NCI-H69 (cell line): ENCODE data around the gene SLC26A8.

Experiments used
- DNase-seq: peaks from one replicate; lab custom pipeline; 2025; lab: John Stamatoyannopoulos, UW

The SLC26A8 gene, protein sequence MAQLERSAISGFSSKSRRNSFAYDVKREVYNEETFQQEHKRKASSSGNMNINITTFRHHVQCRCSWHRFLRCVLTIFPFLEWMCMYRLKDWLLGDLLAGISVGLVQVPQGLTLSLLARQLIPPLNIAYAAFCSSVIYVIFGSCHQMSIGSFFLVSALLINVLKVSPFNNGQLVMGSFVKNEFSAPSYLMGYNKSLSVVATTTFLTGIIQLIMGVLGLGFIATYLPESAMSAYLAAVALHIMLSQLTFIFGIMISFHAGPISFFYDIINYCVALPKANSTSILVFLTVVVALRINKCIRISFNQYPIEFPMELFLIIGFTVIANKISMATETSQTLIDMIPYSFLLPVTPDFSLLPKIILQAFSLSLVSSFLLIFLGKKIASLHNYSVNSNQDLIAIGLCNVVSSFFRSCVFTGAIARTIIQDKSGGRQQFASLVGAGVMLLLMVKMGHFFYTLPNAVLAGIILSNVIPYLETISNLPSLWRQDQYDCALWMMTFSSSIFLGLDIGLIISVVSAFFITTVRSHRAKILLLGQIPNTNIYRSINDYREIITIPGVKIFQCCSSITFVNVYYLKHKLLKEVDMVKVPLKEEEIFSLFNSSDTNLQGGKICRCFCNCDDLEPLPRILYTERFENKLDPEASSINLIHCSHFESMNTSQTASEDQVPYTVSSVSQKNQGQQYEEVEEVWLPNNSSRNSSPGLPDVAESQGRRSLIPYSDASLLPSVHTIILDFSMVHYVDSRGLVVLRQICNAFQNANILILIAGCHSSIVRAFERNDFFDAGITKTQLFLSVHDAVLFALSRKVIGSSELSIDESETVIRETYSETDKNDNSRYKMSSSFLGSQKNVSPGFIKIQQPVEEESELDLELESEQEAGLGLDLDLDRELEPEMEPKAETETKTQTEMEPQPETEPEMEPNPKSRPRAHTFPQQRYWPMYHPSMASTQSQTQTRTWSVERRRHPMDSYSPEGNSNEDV

DNA sequence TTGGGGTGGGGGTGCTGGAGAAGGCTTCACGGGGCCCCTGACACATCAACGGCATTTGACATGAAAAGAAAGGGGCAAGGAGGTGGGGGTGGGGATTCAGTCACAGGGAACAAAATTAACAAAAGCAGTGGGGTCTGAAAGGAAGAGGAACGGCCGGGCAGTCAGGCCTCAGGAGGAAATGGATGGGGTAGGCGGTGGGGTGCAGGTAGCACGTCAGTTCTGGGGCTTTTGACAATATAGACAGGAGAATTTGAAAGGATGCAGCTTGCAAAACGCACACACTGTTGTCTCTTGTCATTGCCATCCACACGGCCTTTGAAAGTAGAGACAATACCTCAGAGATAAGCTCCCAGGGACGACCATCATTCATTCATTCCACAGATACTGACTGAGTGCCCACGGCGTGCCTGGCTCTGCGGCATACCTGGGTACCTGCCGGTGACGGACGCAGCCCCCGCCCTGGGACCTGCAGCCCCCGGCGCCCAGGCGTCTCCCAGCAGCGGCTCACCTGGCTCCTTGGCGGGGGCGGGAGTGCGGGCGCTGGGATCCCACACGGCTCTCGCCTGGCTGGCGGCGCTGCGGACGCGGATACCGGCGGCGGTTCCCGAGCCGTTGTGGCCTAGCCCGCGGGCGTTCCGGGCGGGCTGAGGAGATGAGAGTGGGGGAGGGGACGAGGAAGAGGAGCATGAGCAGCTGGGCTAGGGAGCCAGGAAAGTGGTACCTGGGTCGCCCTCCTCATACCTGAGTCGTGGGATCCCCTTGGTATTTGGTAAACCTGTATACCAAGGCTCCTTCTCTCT is at the start of gene SLC26A8:
SLC26A8 (minus strand) TSS at position 646 of the 800 bp plus-strand sequence. CDS start 4,934 bp downstream, outside the sequence.
- DNase-seq, result peak; percentile 72

DNA sequence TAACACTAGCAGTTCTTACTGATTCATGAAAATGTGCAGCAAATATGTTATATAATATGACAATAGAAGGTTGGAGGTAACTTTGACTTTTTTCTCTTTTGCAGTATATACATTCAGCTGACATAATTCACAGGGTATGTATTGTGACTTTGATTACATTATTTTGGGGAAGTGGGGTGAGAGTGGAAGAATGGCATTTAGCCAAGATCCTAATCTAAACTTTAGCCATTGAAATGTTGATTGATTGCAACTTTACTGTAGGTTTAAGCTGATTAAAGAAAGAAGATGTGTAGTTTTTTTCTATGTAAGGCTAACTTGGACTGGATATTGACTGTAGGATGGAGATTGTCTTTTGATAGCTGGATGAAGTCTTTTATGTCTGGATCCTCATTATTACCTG is 49.1 kb upstream of the SLC26A8 start:
- no peak for DNase-seq

DNA sequence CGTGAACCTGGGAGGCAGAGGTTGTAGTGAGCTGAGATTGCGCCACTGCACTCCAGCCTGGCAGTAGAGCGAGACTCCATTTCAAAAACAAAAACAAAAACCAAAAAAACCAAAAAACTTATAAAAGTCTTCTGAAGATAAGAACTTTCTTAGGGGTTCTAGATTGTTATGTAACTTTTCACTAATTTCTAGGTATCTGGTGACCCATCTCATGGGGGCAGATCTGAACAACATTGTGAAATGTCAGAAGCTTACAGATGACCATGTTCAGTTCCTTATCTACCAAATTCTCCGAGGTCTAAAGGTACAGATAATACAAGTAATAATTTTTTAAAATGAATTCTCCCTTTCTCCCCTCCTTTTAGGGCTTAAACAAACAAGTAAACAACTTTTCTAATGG is 48.2 kb upstream of the SLC26A8 start:
- no peak for DNase-seq

DNA sequence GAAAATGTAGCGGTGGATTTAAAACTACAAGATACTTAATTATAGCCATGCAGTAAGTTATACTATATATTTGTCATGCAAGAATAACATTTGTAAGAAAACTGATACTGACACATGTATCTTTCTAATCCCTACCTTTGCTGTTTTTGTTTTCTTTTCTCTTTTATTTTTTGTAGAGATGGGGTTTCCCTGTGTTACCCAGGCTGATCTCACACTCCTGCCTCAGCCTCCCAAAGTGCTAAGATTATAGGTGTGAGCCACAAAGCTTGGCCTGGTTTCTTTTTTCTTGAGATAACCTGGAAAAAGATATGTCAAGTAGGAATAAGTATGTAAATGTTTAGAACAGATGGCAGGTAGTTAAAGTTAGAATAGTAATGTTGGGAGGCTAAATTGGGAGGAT is 47.3 kb upstream of the SLC26A8 start:
- DNase-seq, result no peak

DNA sequence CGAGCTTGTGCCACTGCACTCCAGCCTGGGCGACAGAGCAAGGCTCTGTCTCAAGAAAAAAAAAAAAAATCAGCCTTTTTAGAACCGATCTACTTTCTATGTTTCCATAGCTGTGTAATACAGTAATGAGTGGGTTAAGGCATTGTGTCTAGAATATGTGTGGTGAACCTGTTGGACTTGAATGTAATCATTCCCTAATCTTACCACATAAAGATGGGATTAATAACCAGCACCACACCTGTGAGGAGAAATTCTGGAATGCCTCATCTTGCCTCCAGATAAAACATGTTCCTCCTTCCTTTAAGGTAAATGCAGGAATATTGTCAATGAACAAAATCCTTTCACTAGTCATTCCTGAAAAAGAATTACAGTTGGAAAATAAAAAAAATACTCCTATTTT is 46.8 kb upstream of the SLC26A8 start:
- DNase-seq, result no peak

DNA sequence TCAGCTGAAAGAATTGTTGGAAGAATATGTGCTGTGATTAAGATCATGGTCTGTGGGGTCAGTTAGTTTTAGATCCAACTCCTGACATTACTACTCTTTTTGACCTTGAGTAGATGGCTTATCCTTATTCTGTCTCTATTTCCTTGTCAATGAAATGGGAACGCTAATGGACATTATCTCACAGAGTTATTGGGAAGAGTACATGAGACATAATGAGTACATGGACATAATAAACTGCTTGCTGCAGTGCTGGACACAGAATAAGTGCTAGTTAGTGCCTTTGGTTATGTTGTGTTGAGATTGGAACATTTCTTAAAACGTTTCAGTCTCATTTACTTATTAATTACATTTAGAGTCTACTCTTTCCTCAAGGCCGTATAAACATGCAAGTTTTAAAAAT is 45.8 kb upstream of the SLC26A8 start:
- DNase-seq, result no peak

DNA sequence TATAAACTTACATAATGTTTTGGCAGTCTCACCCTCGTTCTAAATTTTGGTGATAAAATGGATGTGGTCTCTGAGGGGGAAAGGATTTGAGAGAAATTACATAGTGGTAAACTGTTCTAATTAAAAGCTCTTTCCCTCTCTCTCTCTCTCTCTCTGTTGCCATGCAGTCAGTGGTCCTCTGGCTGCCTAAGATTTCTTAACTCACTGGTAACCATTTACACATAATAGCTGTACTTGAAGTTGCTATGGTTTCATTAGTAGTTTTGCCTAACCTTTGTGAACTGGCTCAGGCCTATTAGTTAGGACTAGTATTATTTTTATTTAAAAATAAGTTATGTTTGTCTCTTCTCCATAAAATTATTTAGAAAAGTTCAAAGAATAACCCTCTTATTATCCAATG is 45.1 kb upstream of the SLC26A8 start:
- no peak for DNase-seq

DNA sequence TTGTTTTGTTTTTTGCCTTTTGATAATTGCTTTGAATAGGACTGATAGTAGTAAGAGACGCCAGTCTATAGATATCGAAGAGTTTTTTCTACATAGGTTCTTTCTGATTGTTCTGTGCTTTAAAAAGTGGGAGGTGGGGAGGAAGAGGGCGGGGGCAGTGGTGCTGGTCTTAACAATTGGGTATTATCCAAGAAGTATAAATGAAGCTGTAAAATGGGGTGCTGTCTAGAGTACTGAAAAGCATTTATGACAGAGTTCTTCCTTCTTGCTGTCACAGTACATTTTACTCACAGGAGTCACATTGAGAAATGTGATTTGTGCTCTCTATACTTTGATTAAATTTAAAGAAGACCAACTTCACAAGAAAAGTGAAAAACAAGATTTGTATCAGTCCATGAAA is 44.1 kb upstream of the SLC26A8 start:
- no peak for DNase-seq

DNA sequence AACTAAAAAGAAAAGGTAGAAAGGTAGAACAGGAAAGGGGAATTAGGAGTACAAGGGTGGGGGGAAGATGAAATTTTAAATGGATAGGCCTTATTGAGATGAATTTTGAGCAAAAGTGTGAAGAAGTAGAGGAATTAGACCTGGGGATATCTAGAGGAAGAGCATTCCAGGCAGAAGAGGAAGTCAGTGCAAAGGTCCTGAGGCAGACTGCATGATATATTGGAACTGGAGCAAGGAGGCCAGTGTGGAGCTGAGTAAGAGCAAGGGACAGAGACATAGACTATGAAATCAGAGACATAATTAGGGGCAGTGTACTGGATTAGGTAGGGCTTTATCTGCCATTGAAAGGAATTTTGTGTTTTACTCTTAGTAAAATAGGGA is 43.6 kb upstream of the SLC26A8 start:
- DNase-seq, result no peak

DNA sequence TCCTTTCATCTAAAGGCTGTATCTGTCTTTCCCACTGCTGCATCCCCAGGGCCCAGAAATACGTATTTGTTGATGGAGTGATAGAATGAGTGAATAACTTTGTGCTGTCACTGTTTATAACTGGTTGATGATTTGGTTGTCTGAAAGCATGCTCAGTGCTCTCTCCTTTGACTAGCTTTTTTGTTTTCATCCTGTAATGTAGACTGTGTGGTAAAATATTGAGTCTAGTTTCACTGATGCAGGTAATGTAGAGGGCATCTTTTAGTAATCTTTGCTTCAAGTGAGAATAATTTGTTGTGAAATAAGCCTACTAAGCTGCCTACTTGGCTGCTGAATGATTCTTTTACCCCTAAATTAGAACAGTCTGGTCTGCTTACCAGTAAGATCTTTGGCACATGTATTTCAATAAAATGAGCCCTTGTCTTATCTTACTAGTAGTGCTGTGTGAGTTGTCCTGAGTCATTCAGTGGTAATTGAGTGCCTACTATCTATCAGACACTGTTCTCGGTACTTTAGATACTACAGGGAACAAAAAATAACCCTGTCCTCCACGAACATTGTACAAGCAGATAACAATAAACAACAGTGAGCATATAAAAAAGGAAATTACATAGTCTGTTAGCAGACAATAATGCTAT is 43.1 kb upstream of the SLC26A8 start:
- DNase-seq, result no peak

DNA sequence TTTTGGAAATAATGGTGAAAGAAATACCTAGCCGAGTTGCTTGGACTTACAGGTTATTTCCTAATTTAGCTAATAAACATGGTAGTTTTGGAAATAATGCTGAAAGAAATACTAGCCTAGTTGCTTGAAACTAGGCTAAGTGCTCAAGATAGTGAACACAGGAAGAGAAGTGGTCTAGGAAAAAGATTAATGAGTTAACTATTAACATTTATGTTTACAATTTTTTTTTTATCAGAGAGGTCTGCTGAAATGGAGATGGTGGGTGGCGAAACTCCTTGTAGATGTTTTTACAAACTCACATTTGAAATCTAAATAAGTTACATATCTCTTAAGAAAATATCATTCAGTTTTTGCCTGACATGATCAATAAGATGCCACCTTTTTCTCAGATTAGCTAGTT is 42.4 kb upstream of the SLC26A8 start:
- DNase-seq, result no peak

DNA sequence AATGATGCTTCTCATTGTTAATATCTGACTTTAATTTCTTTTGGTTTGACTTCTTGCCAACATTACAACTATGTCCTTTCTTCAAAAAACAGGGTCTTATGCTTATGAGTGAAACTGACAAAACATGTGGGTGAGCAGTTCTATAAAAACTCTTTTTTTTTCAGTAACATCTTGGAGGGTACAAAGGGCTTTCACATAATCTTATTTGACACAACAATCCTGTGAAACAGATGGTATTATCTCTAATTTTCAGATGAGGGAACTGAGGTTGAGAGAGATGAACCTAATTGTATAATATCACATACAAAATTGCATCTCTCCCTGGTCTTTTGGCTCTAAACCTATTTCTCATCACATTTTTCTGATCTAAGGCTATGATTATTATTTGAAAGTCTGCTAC is 41.5 kb upstream of the SLC26A8 start:
- no peak for DNase-seq

DNA sequence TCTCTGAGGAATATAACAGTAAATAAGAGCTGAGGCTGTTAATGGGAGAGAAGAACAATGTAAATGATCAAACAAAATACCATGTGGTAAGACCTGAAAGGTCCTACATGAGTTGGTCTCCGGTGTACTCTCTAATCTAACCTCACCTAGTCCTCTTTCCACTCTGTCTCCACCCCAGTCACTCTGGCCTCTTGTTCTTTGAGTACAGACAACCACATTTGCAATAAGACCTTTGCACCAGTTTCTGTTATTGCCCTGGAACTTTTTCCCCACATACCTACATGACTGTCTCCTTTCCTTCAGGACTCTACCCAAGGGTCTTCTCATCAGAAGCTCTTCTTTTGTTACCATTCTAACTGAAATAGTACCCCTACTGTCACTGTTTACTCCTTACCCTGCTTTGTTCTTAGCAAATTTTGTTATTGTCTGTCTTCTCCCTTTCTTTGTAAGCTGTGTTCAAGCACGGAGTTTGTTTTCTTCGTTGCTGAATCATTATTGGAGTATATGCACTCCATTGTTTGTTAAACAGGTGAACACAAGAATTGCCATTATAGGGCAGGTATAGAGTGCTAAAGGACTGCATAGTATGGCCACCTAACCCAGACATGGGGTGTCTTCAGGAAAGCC is 40.4 kb upstream of the SLC26A8 start:
- no peak for DNase-seq

DNA sequence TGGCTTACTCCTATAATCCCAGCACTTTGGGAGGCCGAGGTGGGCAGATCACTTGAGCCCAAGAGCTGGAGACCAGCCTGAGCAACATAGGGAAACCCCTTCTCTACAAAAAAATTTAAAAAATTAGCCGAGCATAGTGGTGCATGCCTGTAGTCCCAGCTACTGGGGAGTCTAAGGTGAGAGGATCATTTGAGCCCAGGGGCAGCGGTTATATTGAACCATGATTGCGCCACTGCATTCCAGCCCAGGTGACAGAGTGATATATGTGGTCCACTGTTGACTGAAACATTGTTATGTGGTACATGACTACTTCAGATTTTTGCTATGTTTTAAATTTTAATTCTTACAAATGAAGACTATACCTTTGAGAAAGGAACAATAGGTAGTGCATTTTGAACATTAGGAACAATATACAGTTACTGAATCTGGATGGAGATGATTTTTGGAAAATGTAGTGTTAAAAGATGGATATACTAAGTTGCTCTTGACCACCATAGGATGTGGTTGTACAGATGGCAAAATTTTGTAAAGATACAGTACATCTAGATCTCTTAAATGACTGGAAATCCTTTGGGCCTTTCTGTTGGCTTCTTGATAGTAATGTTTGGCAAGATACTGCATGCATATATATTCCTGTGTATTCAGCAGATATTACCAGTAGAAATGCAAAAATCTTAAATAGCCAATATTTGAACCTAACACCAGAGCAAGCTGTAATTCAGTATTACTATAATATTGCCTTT is 39.0 kb upstream of the SLC26A8 start:
- DNase-seq, result no peak

DNA sequence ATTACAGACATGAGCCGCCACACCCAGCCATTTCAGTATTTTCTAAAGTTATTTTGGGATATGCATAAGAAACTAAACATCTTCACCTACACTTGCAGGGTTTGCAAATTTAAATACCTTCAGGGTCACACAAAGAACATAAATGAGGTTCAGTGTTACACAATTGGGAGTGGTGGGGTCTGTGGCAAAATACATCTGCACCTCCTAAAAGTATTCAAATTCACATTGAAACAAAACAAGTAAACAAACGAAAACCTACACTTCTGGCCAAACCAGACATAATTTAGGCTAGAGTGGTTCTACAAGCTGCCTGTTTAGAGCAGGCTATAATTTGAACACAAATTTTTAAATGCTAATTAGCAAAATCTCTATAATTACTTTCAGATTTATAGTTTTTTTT is 37.8 kb upstream of the SLC26A8 start:
- DNase-seq, result no peak

DNA sequence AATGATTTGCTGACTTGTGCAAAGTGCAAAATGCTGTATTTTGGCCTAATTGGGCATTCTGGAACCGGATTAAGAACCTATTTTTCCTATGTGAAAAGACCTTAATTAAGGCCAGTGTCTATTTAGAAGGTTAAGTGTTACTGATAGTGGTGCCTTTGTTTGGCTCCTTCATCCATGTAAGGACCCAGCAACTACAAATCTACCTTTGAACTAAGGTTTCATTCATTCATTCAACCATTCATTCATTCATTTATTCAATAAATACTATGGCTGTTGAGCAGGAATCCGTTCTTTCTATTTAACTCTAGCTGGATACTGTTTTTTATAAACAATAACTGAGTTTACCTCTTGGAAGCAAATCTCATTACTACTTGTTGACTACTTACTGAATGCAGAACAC is 36.8 kb upstream of the SLC26A8 start:
- DNase-seq, result no peak

DNA sequence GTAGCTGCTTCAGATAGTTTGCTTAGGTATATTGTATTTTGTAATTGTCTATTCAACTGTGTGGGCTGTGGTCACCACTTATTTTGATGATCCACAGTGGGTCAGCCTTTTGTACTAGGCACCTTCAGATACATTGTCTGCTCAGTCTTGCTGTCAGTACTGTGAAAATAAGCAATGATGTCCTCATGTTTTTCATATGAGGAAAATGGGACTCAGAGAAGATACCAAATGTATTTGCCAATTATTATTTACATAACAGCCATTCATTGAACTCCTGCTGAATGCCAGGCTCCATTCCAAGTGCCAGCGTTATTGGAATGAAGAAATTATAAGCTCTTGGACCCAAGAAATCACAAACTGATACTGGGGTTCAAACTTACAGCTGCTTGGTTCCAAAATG is 31.7 kb upstream of the SLC26A8 start:
- DNase-seq, result peak; percentile 18

DNA sequence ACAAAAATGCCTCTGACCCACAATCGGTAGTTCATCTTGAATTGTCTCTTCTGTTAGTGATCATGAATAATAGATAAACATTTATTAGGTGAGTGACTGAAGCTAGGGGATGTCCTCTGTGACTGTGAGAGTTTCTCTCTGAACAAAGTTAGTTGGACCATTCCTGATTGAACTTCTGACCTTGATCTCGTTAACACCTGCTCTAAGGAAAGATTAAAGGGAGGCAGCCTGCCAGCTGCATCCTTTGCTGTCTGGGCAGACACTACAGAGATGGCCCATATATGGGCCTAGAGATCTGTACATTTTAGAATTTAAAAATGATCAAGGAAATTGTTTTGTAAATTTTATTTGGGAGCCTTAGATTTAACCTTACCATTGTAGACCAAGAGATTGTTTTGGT is 30.5 kb upstream of the SLC26A8 start:
- DNase-seq, result peak; percentile 29

DNA sequence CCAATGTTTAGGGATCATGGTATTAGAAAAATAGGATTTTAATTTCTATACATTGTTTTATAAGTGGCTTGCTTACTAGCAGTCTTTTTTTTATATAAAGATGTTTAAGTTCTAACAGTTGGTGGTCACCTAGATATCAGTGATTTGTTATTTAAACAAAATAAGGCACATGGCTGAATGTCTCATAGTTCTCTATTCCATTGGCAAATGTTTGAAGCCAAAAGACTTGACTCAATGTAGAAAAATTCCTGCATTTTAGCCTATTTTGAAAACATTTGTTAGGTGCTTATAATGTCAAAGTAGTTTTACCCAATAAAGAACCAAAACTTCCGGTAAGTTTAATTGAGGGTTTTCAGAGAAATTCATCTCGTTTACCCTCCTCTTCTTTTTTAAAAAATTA is 30.0 kb upstream of the SLC26A8 start:
- DNase-seq, result no peak

DNA sequence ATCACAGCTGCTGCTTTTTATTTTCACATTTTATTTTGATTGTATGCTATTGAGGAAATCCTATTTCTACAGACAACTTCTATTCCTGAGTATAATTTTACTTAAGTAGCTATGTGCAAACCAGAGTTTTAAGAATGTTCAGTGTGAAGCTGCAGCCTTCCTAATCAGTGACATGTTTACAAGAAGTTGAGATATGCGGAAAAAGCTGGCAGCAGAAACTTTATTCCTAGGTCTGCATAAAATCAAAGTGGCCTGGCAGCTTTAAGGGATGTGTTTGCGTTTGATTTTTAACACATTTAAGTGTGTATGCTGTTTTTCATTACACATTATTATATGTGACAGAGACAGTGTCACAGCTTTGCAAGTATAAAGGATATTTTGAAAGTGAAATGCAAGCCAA is 29.4 kb upstream of the SLC26A8 start:
- no peak for DNase-seq

DNA sequence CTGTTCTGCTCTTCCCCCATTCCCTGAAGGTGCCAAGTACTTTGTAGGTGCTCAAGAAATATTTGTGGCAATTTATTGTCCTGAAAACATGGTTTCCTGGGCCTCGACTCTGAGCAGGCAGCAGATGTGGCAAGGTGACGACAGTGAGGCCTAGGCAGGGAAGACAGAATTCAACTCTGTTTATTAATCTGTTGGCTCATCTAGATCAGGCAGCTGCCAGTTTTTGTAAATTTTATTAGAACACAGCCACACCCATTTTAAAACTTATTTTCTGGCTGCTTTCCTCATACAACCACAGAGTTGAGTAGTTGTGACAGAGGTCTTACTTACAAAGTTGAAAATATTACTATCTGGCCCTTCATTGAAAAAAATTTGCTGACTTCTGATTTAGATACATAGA is 27.7 kb upstream of the SLC26A8 start:
- DNase-seq, result no peak
